GM21390 (cell line): ENCODE results near the gene COX10.
"Not testable (repeated sequence)": the region's sequence is repeated elsewhere in the genome, so short reads cannot be mapped to it uniquely, and the experiment has no call there.

Experiments
- ATAC-seq: cut with Tn5 transposase; IDR thresholded peaks from one replicate; pipeline ENCODE4 v1.9.1; 2021; ENCODE audit not compliant: unreplicated experiment

The COX10 gene

GRCh38 chr17:14118951-14119350 lies 49.6 kb downstream of the COX10 start:
- ATAC-seq: peak; percentile 52

DNA sequence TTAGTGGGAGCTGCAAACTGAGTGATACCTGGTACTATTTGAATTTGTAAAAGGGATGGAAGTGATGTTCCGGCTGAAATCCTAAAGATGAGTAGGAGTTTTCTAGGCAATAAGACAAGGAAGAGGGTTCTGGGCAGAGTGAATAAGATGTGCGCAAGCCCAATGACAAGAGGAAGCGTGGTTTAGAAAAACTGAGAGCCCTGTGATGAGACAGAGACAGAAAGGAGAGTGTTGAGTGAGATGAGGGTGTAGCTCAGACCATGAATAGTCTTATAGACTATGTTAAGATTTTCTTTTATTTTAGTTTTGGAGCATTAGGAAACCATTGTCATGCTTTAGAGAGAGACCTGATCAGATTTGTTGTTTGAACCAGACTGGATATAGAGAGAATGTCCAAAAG lies 50.2 kb downstream of the COX10 start:
- ATAC-seq: no peak

GRCh38 chr17:14121952-14122351 lies 52.6 kb downstream of the COX10 start:
- no peak for ATAC-seq

DNA sequence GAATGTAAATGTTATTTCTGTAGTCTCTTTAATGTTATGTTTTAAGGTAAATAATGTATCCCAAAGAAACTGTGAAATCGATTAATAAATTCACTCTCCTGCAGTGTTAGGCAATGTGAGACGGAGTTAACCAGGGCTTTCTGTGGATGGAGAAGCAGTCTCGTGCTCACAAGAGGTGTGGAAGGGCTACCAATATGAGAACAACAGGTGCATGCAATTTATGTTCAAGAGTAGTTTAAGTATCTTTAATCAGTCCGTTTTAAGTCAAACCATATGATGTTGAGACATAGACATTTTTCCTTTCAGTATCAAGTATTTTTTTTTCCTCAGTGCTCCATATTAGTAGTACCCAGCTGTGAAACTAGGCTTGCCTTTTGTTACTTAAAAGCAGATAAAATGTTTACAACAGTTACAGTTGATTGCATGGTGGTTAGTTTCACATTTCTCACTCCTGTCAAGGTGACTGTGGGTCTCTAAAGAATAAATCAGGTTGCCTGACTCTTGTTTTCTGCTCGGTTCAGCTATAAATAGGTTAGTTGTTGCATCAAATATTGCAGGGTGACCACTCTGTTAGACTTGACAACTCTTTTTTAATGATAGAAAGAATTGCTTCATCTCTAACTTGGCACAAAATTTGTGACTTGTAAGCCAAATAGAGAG lies 54.4 kb downstream of the COX10 start:
- peak; percentile 58 for ATAC-seq

- ATAC-seq: no peak
These were observed 55.5 kb downstream of the COX10 start for GRCh38 chr17:14124854-14125253.

GRCh38 chr17:14125518-14126137 lies 56.3 kb downstream of the COX10 start:
- ATAC-seq: no peak

DNA sequence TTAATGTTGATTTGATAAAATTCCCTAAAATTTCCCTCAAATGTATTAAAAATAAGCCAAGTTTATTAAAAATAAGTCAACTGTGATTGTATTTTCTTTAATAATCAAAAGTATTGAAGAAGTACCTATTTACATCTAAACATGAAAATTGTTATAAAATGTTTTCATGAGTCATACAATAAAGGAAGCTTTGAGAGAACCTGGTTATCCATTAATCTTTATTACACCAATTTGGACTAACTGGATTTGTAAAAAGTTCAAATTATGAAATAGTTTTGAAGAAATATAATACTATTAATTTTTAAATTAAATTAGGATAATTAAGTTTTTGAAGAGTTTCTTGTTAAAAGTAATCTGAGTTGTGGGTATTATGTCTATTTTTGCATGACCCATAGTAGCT lies 63.8 kb downstream of the COX10 start:
- ATAC-seq: no peak

DNA sequence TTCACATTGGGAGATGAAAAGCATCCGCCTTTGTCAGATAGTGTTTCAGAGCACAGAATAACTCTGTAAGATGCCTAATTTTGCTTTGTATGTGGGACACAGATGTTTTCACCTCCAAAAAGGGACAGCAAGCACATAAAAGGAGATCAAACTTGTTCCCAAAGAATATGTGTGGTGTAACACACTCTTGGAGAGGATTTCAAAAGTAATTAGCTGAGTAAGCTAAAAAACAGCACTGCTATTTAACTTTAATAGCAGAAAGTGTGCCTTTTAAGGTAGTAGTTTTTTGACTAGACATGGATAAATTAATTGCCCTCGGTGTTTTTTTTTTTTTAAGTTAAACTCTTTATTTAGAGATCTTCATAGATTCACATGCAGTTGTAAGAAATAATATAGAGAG lies 65.2 kb downstream of the COX10 start:
- ATAC-seq: no peak

GRCh38 chr17:14135906-14136590 lies 66.7 kb downstream of the COX10 start:
- no peak for ATAC-seq

- ATAC-seq: no peak
These were observed 69.3 kb downstream of the COX10 start for GRCh38 chr17:14138649-14139048.

- no peak for ATAC-seq
These were observed 74.4 kb downstream of the COX10 start for GRCh38 chr17:14143688-14144087.

GRCh38 chr17:14144508-14144907 lies 75.2 kb downstream of the COX10 start:
- no peak for ATAC-seq

GRCh38 chr17:14149751-14150150 lies 80.4 kb downstream of the COX10 start:
- ATAC-seq: no peak

DNA sequence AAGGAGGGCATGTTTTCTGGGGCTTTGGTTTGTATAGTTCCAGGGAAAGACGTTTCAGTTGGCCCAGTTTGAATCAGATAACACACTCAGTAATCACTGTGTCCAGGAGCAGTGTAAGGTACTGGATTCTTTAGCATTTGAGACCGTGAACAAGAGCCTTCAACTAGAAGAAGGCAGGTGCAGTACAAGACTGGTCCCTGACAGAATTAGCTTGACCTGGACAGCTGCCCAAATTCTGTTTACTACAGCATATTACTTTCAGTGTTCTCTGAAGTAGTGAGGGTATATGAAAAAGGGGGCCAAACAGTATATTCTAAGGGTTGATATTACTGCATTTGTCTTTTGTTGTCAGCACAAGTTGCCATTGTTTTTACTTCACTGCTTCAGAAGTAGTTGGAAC lies 81.3 kb downstream of the COX10 start:
- no peak for ATAC-seq

GRCh38 chr17:14152721-14153120 lies 83.4 kb downstream of the COX10 start:
- ATAC-seq: no peak

- ATAC-seq: no peak
These were observed 84.1 kb downstream of the COX10 start for GRCh38 chr17:14153374-14153773.

GRCh38 chr17:14156689-14157088 lies 87.4 kb downstream of the COX10 start:
- no peak for ATAC-seq

- ATAC-seq: no peak
These were observed 88.5 kb downstream of the COX10 start for GRCh38 chr17:14157822-14158221.

DNA sequence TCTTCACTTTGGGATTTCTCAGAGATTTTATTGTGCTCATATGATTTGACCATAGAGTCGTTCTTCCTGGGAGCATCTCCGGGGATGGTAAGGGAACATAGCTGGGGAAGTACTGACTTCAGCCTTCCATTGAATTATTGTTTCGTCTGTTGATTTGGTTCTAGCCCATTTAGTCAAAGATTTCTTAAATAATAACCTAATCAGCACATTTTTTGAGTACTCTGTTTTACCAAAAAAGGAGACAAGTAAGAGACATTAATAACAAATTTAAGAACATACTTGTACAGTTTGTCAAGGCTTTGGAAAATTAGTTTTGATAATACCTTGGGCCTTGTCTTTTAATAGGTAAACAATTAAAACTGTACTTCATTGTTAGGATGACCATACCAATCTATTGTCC lies 89.4 kb downstream of the COX10 start:
- no peak for ATAC-seq

GRCh38 chr17:14161419-14161818 lies 92.1 kb downstream of the COX10 start:
- no peak for ATAC-seq

DNA sequence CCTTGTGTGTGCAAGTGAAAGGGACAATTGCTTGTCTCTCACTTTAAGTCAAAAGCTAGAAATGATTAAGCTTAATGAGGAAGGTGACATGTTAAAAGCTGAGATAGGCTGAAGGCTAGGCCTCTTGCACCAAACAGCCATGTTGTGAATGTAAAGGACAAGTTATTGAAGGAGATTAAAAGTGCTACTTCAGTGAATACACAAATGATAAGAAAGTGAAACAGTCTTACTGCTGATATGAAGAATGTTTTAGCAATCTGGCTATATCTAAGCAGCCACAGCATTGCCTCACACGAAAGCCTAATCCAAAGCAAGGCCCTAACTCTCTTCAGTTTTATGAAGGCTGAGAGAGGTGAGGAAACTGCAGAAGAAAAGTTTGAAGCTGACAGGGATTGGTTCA lies 96.3 kb downstream of the COX10 start:
- ATAC-seq: no peak

DNA sequence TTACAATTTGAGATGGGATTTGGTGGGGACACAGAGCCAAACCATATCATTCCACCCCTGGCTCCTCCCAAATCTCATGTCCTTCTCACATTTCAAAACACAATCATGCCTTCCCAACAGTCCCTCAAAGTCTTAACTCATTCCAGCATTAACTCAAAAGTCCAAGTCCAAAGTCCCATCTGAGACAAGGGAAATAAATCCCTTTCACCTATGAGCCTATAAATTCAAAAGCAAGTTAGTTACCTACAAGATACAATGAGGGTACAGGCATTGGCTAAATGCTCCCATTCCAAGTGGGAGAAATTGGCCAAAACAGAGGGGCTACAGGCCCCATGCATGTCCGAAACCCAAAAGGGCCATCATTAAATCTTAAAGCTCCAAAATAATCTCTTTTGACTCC lies 98.5 kb downstream of the COX10 start:
- ATAC-seq: not testable (repeated sequence)
